AG04450 (cell line): ENCODE results near the gene STYXL1. TPM values are rescaled to one million over a fixed set of nuclear protein-coding genes. Genes with fewer than 3 reads are reported as not detected.

ENCODE experiments used
- CTCF ChIA-PET: fragments of 300-600, 350-600 bp; formaldehyde crosslinking; extraction: SDS; loops from one replicate; lab custom pipeline; 2022; ENCODE audit warnings: antibody characterized with exemption, inconsistent platforms; lab: Charles Lee
- POLR2A ChIA-PET: fragments of 350-600 bp; formaldehyde crosslinking; extraction: SDS; loops from one replicate; lab custom pipeline; 2021; ENCODE audit warnings: antibody characterized with exemption, inconsistent platforms; lab: Yijun Ruan, JAX
- DNase-seq: peaks from one replicate; pipeline ENCODE4 v3.0.0-alpha.2; 2011; ENCODE audit warnings: low read depth, low spot score
- H3K27ac ChIP-seq: one replicate; pipeline ENCODE4 v1.5.1; 2012; ENCODE audit warnings: low read depth, low read length, control low read depth
- H3K27me3 ChIP-seq: one replicate; pipeline ENCODE4 v1.6.0; 2012; ENCODE audit warnings: low read length; ENCODE audit not compliant: control insufficient read depth, insufficient read depth
- H3K4me3 ChIP-seq: 2 replicates; pipeline ENCODE4 v1.5.1; 2011; ENCODE audit warnings: mild to moderate bottlenecking, low read depth, low read length, control low read depth
- H3K9me3 ChIP-seq: 2 replicates; pipeline ENCODE4 v1.5.1; 2012; ENCODE audit warnings: low read length; ENCODE audit not compliant: control insufficient read depth, insufficient read depth
- polyA plus RNA-seq: library from polyadenylated mRNA; depleted of rRNA; stranded (reverse); fragments of >200 nt; gene quantifications from 2 replicates; pipeline ENCODE4 v1.2.3, GENCODE V29; 2011
- TF ChIP-seq, protein P1 (sequence below): IDR thresholded peaks from 2 replicates; pipeline ENCODE4 v1.5.1; 2011; ENCODE audit warnings: low read depth, low read length, control low read depth, inconsistent platforms

Gene STYXL1
- polyA plus RNA-seq, 1 experiment, result 77.0 TPM

DNA sequence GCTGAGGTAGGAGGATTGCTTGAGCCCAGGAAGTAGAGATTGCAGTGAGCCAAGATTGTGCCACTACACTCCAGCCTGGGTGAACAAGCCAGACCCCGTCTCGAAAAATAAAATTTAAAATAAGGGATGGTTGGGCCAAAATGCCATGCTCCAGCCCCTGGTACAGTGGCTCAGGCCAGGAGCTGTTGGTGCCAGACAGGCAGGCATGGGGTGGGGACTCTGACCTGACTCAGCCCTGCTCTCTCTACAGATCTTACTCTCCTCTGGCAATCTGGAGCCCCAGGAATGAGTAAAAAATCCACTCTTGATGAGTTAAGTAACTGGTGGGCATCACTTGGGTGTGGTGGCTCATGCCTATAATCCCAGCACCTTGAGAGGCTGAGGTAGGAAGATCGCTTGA lies 45.0 kb downstream of the STYXL1 start:
- H3K27me3 ChIP-seq, result no peaks in the 10 kb centered on the region
- CTCF ChIA-PET, result no interaction called here
- no peak overlapping the region for H3K27ac ChIP-seq
- no peaks in the 10 kb centered on the region; the same call in 1 of the 2 replicates for H3K9me3 ChIP-seq
- no peak overlapping the region for H3K4me3 ChIP-seq
- TF ChIP-seq, protein P1, sequence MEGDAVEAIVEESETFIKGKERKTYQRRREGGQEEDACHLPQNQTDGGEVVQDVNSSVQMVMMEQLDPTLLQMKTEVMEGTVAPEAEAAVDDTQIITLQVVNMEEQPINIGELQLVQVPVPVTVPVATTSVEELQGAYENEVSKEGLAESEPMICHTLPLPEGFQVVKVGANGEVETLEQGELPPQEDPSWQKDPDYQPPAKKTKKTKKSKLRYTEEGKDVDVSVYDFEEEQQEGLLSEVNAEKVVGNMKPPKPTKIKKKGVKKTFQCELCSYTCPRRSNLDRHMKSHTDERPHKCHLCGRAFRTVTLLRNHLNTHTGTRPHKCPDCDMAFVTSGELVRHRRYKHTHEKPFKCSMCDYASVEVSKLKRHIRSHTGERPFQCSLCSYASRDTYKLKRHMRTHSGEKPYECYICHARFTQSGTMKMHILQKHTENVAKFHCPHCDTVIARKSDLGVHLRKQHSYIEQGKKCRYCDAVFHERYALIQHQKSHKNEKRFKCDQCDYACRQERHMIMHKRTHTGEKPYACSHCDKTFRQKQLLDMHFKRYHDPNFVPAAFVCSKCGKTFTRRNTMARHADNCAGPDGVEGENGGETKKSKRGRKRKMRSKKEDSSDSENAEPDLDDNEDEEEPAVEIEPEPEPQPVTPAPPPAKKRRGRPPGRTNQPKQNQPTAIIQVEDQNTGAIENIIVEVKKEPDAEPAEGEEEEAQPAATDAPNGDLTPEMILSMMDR, result no peak
- POLR2A ChIA-PET, result no interaction called here
- no peak for DNase-seq

DNA sequence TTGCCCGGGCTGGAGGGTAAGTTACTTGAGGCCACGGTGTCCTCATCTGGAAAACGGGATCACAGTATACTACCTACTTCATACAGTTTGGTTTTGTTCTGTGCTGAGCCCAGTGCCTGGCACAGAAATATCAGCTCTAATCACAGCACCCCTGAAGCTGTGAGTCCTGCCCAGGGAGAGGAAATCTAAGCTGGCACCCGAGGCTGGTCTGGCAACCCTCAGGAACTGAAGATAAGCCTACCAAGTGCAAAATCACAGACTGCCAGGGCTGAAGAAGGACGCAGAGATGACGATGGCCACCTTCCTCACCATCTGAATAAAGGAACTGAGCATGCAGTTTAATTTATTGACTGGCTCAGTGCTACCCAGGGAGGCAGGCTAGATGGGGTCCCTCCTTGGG lies 45.7 kb downstream of the STYXL1 start:
- no peaks in the 10 kb centered on the region for H3K27me3 ChIP-seq
- H3K27ac ChIP-seq, result no peak overlapping the region
- DNase-seq, result no peak
- CTCF ChIA-PET, result no interaction called here
- TF ChIP-seq, protein P1, result no peak
- no peak overlapping the region for H3K4me3 ChIP-seq
- H3K9me3 ChIP-seq, result no peaks in the 10 kb centered on the region; the same call in 1 of the 2 replicates
- POLR2A ChIA-PET, result no interaction called here

GRCh38 chr7:76000566-76000965 lies 47.2 kb downstream of the STYXL1 start:
- Histone ChIP-seq H3K4me3 (no peak overlapping the region), H3K27me3 (no peaks in the 10 kb centered on the region), H3K27ac (no peak overlapping the region), H3K9me3 (no peaks in the 10 kb centered on the region; the same call in 1 of the 2 replicates)
- POLR2A ChIA-PET, result no interaction called here
- no peak for DNase-seq
- TF ChIP-seq, protein P1, result no peak
- CTCF ChIA-PET, result no interaction called here

DNA sequence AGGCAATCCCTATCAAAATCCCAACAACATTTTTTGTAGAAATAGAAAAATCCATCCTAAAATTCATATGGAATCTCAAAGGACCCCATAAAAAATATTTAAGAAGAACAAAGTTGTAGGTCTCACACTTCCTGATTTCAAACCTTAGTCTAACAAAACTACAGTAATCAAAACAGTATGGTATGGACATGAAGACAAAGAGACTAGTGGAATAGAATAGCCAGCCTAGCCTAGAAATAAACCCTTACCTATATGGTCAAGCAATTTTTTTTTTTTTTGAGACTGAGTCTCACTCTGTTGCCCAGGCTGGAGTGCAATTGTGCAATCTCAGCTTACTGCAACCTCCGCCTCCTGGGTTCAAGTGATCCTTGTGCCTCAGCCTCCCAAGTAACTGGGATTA lies 49.8 kb downstream of the STYXL1 start:
- Histone ChIP-seq H3K27me3 (no peaks in the 10 kb centered on the region), H3K9me3 (no peaks in the 10 kb centered on the region; the same call in 1 of the 2 replicates), H3K27ac (no peak overlapping the region), H3K4me3 (no peak overlapping the region)
- DNase-seq, result no peak
- ChIA-PET CTCF (no interaction called here), POLR2A (no interaction called here)
- TF ChIP-seq, protein P1, result no peak

GRCh38 chr7:75996476-75996875 lies 51.3 kb downstream of the STYXL1 start:
- H3K27me3 ChIP-seq, result no peaks in the 10 kb centered on the region
- ChIA-PET CTCF (no interaction called here), POLR2A (interaction anchor here (0.6 kb wide), 1 partner anchor 1882 kb away, joined by 4 read pairs; no protein-coding TSS in a partner anchor)
- TF ChIP-seq, protein P1, result no peak
- no peaks in the 10 kb centered on the region; the same call in 1 of the 2 replicates for H3K9me3 ChIP-seq
- no peak overlapping the region for H3K27ac ChIP-seq
- no peak overlapping the region for H3K4me3 ChIP-seq
- no peak for DNase-seq
